Endothelial cell of umbilical vein (primary cell): Measurements from ENCODE around the gene CNTLN. TPM values are rescaled to one million over a fixed set of nuclear protein-coding genes. Genes with fewer than 3 reads are reported as not detected.

ENCODE experiments used
- BruUV-seq: library from RNA; stranded (reverse); fragments of 400-500 nt; replicated peaks from 2 replicates; lab custom pipeline; 2021; lab: Mats Ljungman, UMichigan
- CTCF ChIA-PET: fragments of 300-600, 350-600 bp; sonication (Branson Sonifier 250); formaldehyde crosslinking; loops from one replicate; lab custom pipeline; 2021; ENCODE audit warnings: antibody characterized with exemption, inconsistent platforms; lab: Charles Lee
- POLR2A ChIA-PET: fragments of 300-600, 350-600 bp; sonication (Branson Sonifier 250); formaldehyde crosslinking; loops from one replicate; lab custom pipeline; 2021; ENCODE audit warnings: antibody characterized with exemption, inconsistent platforms; lab: Charles Lee
- DNase-seq: peaks from one replicate; pipeline ENCODE4 v3.0.0-alpha.2; 2011; ENCODE audit warnings: low read depth, low spot score
- FAIRE-seq: peaks from 2 replicates; lab custom pipeline; 2011; peaks lifted over from hg19 to GRCh38; lab: Jason Lieb, UNC
- H2AFZ ChIP-seq: 2 replicates; pipeline ENCODE4 v1.6.0; 2012; ENCODE audit warnings: low read depth, low read length, control low read depth, inconsistent platforms
- H3K27ac ChIP-seq: 2 replicates; pipeline ENCODE4 v1.5.1; 2011; ENCODE audit warnings: low read depth, mild to moderate bottlenecking, control low read depth, low read length, moderate library complexity; ENCODE audit not compliant: insufficient read depth
- H3K27me3 ChIP-seq, 2 experiments: 2 replicates each; pipeline versions ENCODE4 v1.6.0 to v1.6.1; 2011; ENCODE audit warnings: low read length in 2 of 2, mixed read lengths in 1 of 2; ENCODE audit not compliant: control insufficient read depth in 2 of 2, insufficient read depth in 2 of 2
- H3K36me3 ChIP-seq, 2 experiments: 2 replicates in 1 of 2; 3 replicates in 1 of 2; pipeline ENCODE4 v1.5.1; 2011; ENCODE audit warnings: low read length in 2 of 2, mild to moderate bottlenecking in 1 of 2, moderate library complexity in 1 of 2; ENCODE audit not compliant: control insufficient read depth in 2 of 2, insufficient read depth in 2 of 2; ENCODE audit errors: extremely low read depth in 1 of 2
- H3K4me1 ChIP-seq: 3 replicates; pipeline ENCODE4 v1.5.1; 2011; ENCODE audit warnings: mild to moderate bottlenecking, low read length; ENCODE audit not compliant: control insufficient read depth, insufficient read depth; ENCODE audit errors: extremely low read depth
- H3K4me2 ChIP-seq: 2 replicates; pipeline ENCODE4 v1.6.1; 2011; ENCODE audit warnings: low read length, control low read depth, mixed read lengths; ENCODE audit not compliant: insufficient read depth
- H3K4me3 ChIP-seq, 3 experiments: fragments of 200-600 bp in 1 of 3; sonication (generic), shearing (Covaris generic) in 1 of 3; replicated peaks in 1 of 3; 2 replicates each; pipeline ENCODE4 v1.5.1; 2011 to 2016; ENCODE audit warnings: control low read depth in 3 of 3, low read length in 3 of 3, mild to moderate bottlenecking in 2 of 3, inconsistent platforms in 1 of 3, low read depth in 1 of 3, moderate library complexity in 1 of 3; ENCODE audit not compliant: insufficient read depth in 1 of 3
- H3K79me2 ChIP-seq: 2 replicates; pipeline ENCODE4 v1.6.0; 2012; ENCODE audit warnings: low read length, inconsistent platforms; ENCODE audit not compliant: control insufficient read depth, insufficient read depth
- H3K9ac ChIP-seq: replicated peaks from 2 replicates; pipeline ENCODE3; 2011; ENCODE audit warnings: low read length, control low read depth; ENCODE audit not compliant: insufficient read depth; ENCODE audit errors: extremely low read depth
- H3K9me1 ChIP-seq: replicated peaks from 3 replicates; pipeline ENCODE4 v1.6.0; 2011; ENCODE audit warnings: mild to moderate bottlenecking, low read length; ENCODE audit not compliant: control insufficient read depth, insufficient read depth; ENCODE audit errors: extremely low read depth
- H3K9me3 ChIP-seq: replicated peaks from 2 replicates; pipeline ENCODE4 v1.5.1; 2012; ENCODE audit warnings: low read length, inconsistent platforms; ENCODE audit not compliant: control insufficient read depth, insufficient read depth
- H4K20me1 ChIP-seq: replicated peaks from 2 replicates; pipeline ENCODE3; 2011; ENCODE audit warnings: mild to moderate bottlenecking, low read length; ENCODE audit not compliant: control insufficient read depth, insufficient read depth; ENCODE audit errors: extremely low read depth
- EZH2 ChIP-seq: IDR thresholded peaks from 2 replicates; pipeline ENCODE4 v1.6.1; 2012; ENCODE audit warnings: borderline replicate concordance, low read depth, mild to moderate bottlenecking, moderate library complexity, low read length, inconsistent platforms; ENCODE audit not compliant: severe bottlenecking
- FOS ChIP-seq: IDR thresholded peaks from 2 replicates; pipeline ENCODE4 v1.6.1; 2011; ENCODE audit warnings: mild to moderate bottlenecking, low read length, moderate library complexity, borderline replicate concordance; ENCODE audit not compliant: insufficient read depth
- GATA2 ChIP-seq: IDR thresholded peaks from 2 replicates; pipeline ENCODE4 v1.7.0; 2011; ENCODE audit warnings: low read depth, mild to moderate bottlenecking, moderate library complexity, mixed read lengths, low read length; ENCODE audit not compliant: insufficient read length, insufficient read depth
- JUN ChIP-seq: IDR thresholded peaks from 2 replicates; pipeline ENCODE4 v1.6.1; 2011; ENCODE audit warnings: borderline replicate concordance, low read depth; ENCODE audit not compliant: insufficient read length, insufficient read depth
- MYC ChIP-seq: IDR thresholded peaks from one replicate; pipeline ENCODE4 v1.6.1; 2011; ENCODE audit warnings: mild to moderate bottlenecking, low read depth, low read length
- POLR2A ChIP-seq: IDR thresholded peaks from 2 replicates; pipeline ENCODE4 v1.6.1; 2012; ENCODE audit warnings: low read depth, mild to moderate bottlenecking, control low read depth, low read length
- POLR2AphosphoS5 ChIP-seq: IDR thresholded peaks from 2 replicates; pipeline ENCODE4 v1.6.1; 2012; ENCODE audit warnings: low read depth, mild to moderate bottlenecking, control low read depth, low read length, moderate library complexity; ENCODE audit not compliant: insufficient read depth
- dilution Hi-C: fragments of 300-500 bp; cut with MboI; formaldehyde crosslinking; loops from one replicate; pipeline ENCODE4 v1.15.0; 2019; ENCODE audit warnings: low sequenced_read_pairs; ENCODE audit not compliant: extremely low pct_ligation_motif_present
- intact Hi-C: fragments of 100-400 bp; cut with micrococcal nuclease; formaldehyde crosslinking; loops from one replicate; pipeline ENCODE4 v1.10.0; 2022
- polyA plus RNA-seq, 4 experiments: library from polyadenylated mRNA; depleted of rRNA in 3 of 4; stranded (reverse) in 3 of 4; unstranded in 1 of 4; fragments of >200 nt; gene quantifications; 2 replicates each; pipeline versions ENCODE4 v1.2.1 to v1.2.3, GENCODE V29; 2011 to 2012; ENCODE audit warnings: missing spikeins in 1 of 4
- total RNA-seq: library from RNA; stranded (reverse); gene quantifications from 2 replicates; pipeline ENCODE4 v1.2.3, GENCODE V29; 2021
- TF ChIP-seq, protein P1 (sequence below): IDR thresholded peaks from 2 replicates; pipeline ENCODE4 v1.6.1; 2011; ENCODE audit not compliant: insufficient read depth, insufficient read length
- TF ChIP-seq, protein P2 (sequence below), 2 donors: IDR thresholded peaks; 1 replicate in 1 of 2; 2 replicates in 1 of 2; pipeline ENCODE4 v1.5.1; 2011; ENCODE audit warnings: low read length in 2 of 2, mild to moderate bottlenecking in 2 of 2, moderate library complexity in 2 of 2, control low read depth in 1 of 2, inconsistent platforms in 1 of 2, low read depth in 1 of 2; ENCODE audit not compliant: insufficient read depth in 1 of 2; ENCODE audit errors: extremely low read depth in 1 of 2

Gene CNTLN
- total and polyA plus RNA-seq, 2 donors (not counting 3 experiments of a cell fraction or from before 2014, with no cell fraction given) = 3.5 to 15.8 TPM

DNA sequence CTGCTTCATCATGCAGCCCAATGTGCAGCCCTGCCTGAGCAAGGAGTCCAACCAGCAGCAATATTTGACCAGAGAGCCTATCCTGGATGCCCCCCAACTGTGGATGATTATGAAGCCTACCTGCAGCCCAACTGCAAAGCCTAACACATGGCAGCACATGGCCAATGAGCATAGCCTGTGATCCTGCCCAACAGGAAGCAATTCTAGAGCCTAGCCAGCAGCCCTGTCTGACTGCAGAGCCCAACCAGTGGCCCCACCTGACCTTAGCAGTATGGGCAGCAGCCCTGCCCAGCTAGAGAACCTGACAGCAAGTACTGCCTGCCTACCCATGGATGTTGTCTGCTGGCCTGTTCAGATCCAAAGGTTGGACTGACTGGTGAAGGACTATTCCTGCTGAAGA is 346.7 kb downstream of the CNTLN start:
- Histone ChIP-seq H3K27ac (no peak overlapping the region), H3K27me3 (no peaks in the 10 kb centered on the region), H3K4me3 (no peak overlapping the region), H3K9me1 (no peaks in the 10 kb centered on the region), H3K4me1 (no peaks in the 10 kb centered on the region), H3K9ac (no peak overlapping the region), H3K36me3 (no peaks in the 10 kb centered on the region), H2AFZ (no peak overlapping the region), H4K20me1 (no peaks in the 10 kb centered on the region), H3K79me2 (no peaks in the 10 kb centered on the region), H3K4me2 (no peak overlapping the region), H3K9me3 (no peaks in the 10 kb centered on the region)
- intact Hi-C loops = no loop called here
- BruUV-seq = no TSS peak
- POLR2A ChIA-PET = no interaction called here
- DNase-seq (no peak), FAIRE-seq (no peak)
- dilution Hi-C loops = no loop called here
- TF ChIP-seq, protein P1, sequence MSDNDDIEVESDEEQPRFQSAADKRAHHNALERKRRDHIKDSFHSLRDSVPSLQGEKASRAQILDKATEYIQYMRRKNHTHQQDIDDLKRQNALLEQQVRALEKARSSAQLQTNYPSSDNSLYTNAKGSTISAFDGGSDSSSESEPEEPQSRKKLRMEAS = no peak
- TF ChIP-seq MYC (no peak), JUN (no peak), GATA2 (no peak), FOS (no peak), POLR2A (no peak), EZH2 (no peak), POLR2AphosphoS5 (no peak)
- TF ChIP-seq, protein P2, sequence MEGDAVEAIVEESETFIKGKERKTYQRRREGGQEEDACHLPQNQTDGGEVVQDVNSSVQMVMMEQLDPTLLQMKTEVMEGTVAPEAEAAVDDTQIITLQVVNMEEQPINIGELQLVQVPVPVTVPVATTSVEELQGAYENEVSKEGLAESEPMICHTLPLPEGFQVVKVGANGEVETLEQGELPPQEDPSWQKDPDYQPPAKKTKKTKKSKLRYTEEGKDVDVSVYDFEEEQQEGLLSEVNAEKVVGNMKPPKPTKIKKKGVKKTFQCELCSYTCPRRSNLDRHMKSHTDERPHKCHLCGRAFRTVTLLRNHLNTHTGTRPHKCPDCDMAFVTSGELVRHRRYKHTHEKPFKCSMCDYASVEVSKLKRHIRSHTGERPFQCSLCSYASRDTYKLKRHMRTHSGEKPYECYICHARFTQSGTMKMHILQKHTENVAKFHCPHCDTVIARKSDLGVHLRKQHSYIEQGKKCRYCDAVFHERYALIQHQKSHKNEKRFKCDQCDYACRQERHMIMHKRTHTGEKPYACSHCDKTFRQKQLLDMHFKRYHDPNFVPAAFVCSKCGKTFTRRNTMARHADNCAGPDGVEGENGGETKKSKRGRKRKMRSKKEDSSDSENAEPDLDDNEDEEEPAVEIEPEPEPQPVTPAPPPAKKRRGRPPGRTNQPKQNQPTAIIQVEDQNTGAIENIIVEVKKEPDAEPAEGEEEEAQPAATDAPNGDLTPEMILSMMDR (IDR thresholded peaks at IDR 0.05; ENCODE audit: extremely low read depth in 1 of 2, insufficient read depth in 1 of 2, low read depth in 1 of 2, low read length in 2 of 2) = no peak
- CTCF ChIA-PET = no interaction called here
